GM12878 (cell line): ENCODE results near the gene IL36A. TPM values are rescaled to one million over a fixed set of nuclear protein-coding genes. Genes with fewer than 3 reads are reported as not detected.

Source experiments
- ATAC-seq: fragments of 200-7000 bp; cut with Tn5 transposase; 3 replicates; pipeline ENCODE4 v1.9.1; 2020; ENCODE audit warnings: mild to moderate bottlenecking, moderate library complexity
- BruUV-seq: library from RNA; stranded (reverse); fragments of 400-500 nt; replicated peaks from 2 replicates; lab custom pipeline; 2021; lab: Mats Ljungman, UMichigan
- CTCF ChIA-PET: fragments of 300-600 bp; sonication (Branson Sonifier 250); formaldehyde crosslinking; extraction: SDS; loops from one replicate; lab custom pipeline; 2021; ENCODE audit warnings: inconsistent platforms; lab: Yijun Ruan, JAX
- POLR2A ChIA-PET: fragments of 350-600 bp; formaldehyde crosslinking; extraction: SDS; loops from one replicate; lab custom pipeline; 2021; ENCODE audit warnings: inconsistent platforms; lab: Charles Lee
- RAD21 ChIA-PET: fragments of 300-600 bp; sonication (Branson Sonifier 250); formaldehyde crosslinking; loops from one replicate; lab custom pipeline; 2023; ENCODE audit warnings: antibody characterized with exemption; ENCODE audit not compliant: unreplicated experiment; lab: Charles Lee
- SMC1A ChIA-PET: fragments of 300-600 bp; sonication (Branson Sonifier 250); formaldehyde crosslinking; loops from one replicate; lab custom pipeline; 2023; ENCODE audit not compliant: unreplicated experiment, uncharacterized antibody; lab: Charles Lee
- DNase-seq: peaks from one replicate; pipeline ENCODE4 v3.0.0-alpha.2; 2011; ENCODE audit warnings: low read depth, low spot score
- FAIRE-seq: peaks from 3 replicates; lab custom pipeline; 2011; peaks lifted over from hg19 to GRCh38; lab: Jason Lieb, UNC
- H2AFZ ChIP-seq: 2 replicates; pipeline ENCODE4 v1.6.0; 2011; ENCODE audit warnings: low read depth, low read length, control low read depth; ENCODE audit not compliant: control insufficient read depth
- H3K27ac ChIP-seq: 2 replicates; pipeline ENCODE4 v1.5.1; 2011; ENCODE audit warnings: control low read depth; ENCODE audit not compliant: control insufficient read depth, insufficient read depth
- H3K27me3 ChIP-seq, 2 experiments: replicated peaks in 1 of 2; 2 replicates each; pipeline versions ENCODE4 v1.6.0 to v1.6.1; 2011; ENCODE audit warnings: low read length in 1 of 2; ENCODE audit not compliant: control insufficient read depth in 2 of 2, insufficient read depth in 2 of 2
- H3K36me3 ChIP-seq, 2 experiments: 2 replicates each; pipeline ENCODE4 v1.5.1; 2011; ENCODE audit warnings: low read length in 1 of 2; ENCODE audit not compliant: control insufficient read depth in 2 of 2, insufficient read depth in 2 of 2
- H3K4me1 ChIP-seq: 2 replicates; pipeline ENCODE4 v1.6.1; 2011; ENCODE audit warnings: mild to moderate bottlenecking, low read length, moderate library complexity, mixed read lengths; ENCODE audit not compliant: control insufficient read depth, insufficient read depth
- H3K4me2 ChIP-seq: 2 replicates; pipeline ENCODE4 v1.6.0; 2011; ENCODE audit warnings: control low read depth; ENCODE audit not compliant: control insufficient read depth, insufficient read depth
- H3K4me3 ChIP-seq: fragments of 200-600 bp; sonication (generic); 2 replicates; pipeline ENCODE4 v1.5.1; 2016
- H3K79me2 ChIP-seq: 2 replicates; pipeline ENCODE4 v1.6.0; 2011; ENCODE audit warnings: low read length; ENCODE audit not compliant: control insufficient read depth, insufficient read depth
- H3K9ac ChIP-seq: 2 replicates; pipeline ENCODE4 v1.8.0; 2011; ENCODE audit warnings: low read length, control low read depth, mixed read lengths; ENCODE audit not compliant: control insufficient read depth, insufficient read depth
- H3K9me3 ChIP-seq: replicated peaks from 3 replicates; pipeline ENCODE4 v1.5.1; 2011; ENCODE audit warnings: mild to moderate bottlenecking, low read length; ENCODE audit not compliant: control insufficient read depth, insufficient read depth
- H4K20me1 ChIP-seq: 2 replicates; pipeline ENCODE4 v1.6.0; 2011; ENCODE audit not compliant: control insufficient read depth, insufficient read depth
- BACH1 ChIP-seq: fragments of 450-650 bp; IDR thresholded peaks from 2 replicates; pipeline ENCODE4 v1.6.1; 2017; ENCODE audit warnings: mild to moderate bottlenecking, borderline replicate concordance
- CREB1 ChIP-seq: IDR thresholded peaks from 2 replicates; pipeline ENCODE4 v1.6.1; 2012; ENCODE audit warnings: low read depth, mild to moderate bottlenecking, inconsistent platforms
- JUND ChIP-seq: IDR thresholded peaks from 2 replicates; pipeline ENCODE4 v1.6.1; 2012; ENCODE audit warnings: low read depth, mild to moderate bottlenecking, low read length, improper control_type of control experiment, moderate library complexity
- NR2F1 ChIP-seq: fragments of 450-650 bp; conservative IDR thresholded peaks from 2 replicates; pipeline ENCODE4 v1.6.1; 2017; ENCODE audit warnings: mild to moderate bottlenecking
- YBX1 ChIP-seq: fragments of 450-650 bp; IDR thresholded peaks from 2 replicates; pipeline ENCODE4 v1.6.1; 2016; ENCODE audit warnings: antibody characterized with exemption
- ZBTB40 ChIP-seq: fragments of 450-650 bp; IDR thresholded peaks from 2 replicates; pipeline ENCODE4 v1.6.1; 2016; ENCODE audit warnings: mild to moderate bottlenecking, moderate library complexity, borderline replicate concordance
- WGBS: methylation state at CpG from one replicate; pipeline ENCODE4 v1.1.6; 2016; ENCODE audit warnings: low lambda C conversion rate; ENCODE audit not compliant: insufficient replicate concordance, insufficient coverage; ENCODE audit errors: missing lambda C conversion rate; 5-methylcytosine and 5-hydroxymethylcytosine counted together
- in situ Hi-C: fragments of 300-500 bp; cut with MboI; formaldehyde crosslinking; loops from 9 replicates; pipeline ENCODE4 v1.14.3; 2018; ENCODE audit warnings: mixed read lengths
- intact Hi-C: fragments of 100-400 bp; cut with micrococcal nuclease; formaldehyde crosslinking; loops from one replicate; pipeline ENCODE4 v1.14.2; 2022; ENCODE audit not compliant: unreplicated experiment
- polyA plus RNA-seq, 11 experiments: library from polyadenylated mRNA; depleted of rRNA in 4 of 11; unstranded in 6 of 11; stranded (reverse) in 5 of 11; fragments of >200 nt; fragmentation: Nextera tagmentation in 4 of 11; fragmentation: Illumina TruSeq in 1 of 11; extraction: Ambion mirVana in 4 of 11; extraction: Trizol in 1 of 11; gene quantifications; 1 replicate in 1 of 11; 2 replicates in 10 of 11; pipeline versions ENCODE4 v1.2.1 to v1.2.3, GENCODE V29; 2011 to 2016; ENCODE audit warnings: inconsistent platforms in 2 of 11, missing spikeins in 2 of 11, low read depth in 1 of 11
- total RNA-seq, 4 experiments: library from RNA; depleted of rRNA in 3 of 4; stranded (reverse); fragments of >200 nt in 3 of 4; fragmentation: Illumina TruSeq in 1 of 4; extraction: Trizol in 1 of 4; gene quantifications; 2 replicates each; pipeline versions ENCODE4 v1.2.1 to v1.2.3, GENCODE V29; 2013 to 2021

IL36A gene
- total and polyA plus RNA-seq, 10 of the 15 experiments (the other 5 are each of a cell fraction or from before 2014, with no cell fraction given), result not detected

- no peak for DNase-seq
- Histone ChIP-seq H3K79me2 (no peaks in the 10 kb centered on the region), H3K36me3 (no peaks in the 10 kb centered on the region), H3K4me2 (no peak overlapping the region), H3K4me1 (no peaks in the 10 kb centered on the region), H3K9ac (no peak overlapping the region), H2AFZ (no peak overlapping the region), H4K20me1 (no peaks in the 10 kb centered on the region), H3K4me3 (no peak overlapping the region), H3K27me3 (no peaks in the 10 kb centered on the region; a peak in 1 of 4 replicates), H3K27ac (no peak overlapping the region), H3K9me3 (no peaks in the 10 kb centered on the region)
- ChIA-PET SMC1A (no interaction called here), POLR2A (no interaction called here), RAD21 (no interaction called here), CTCF (no interaction called here)
- intact Hi-C loops, result no loop called here
- WGBS, result 4% methylated on average over 2 of the region's 2 CpGs
- no TSS peak for BruUV-seq
- no peak for TF ChIP-seq JUND
- no peak for TF ChIP-seq YBX1
- no peak for TF ChIP-seq ZBTB40
- TF ChIP-seq BACH1, result no peak
- no peak for TF ChIP-seq CREB1
- TF ChIP-seq NR2F1, result no peak
- ATAC-seq, result no peak
- no peak for FAIRE-seq
- in situ Hi-C loops, result no loop called here
Measured at GRCh38 chr2:113010088-113010487, 4.8 kb downstream of the IL36A start.
